Measurements from ENCODE around the gene SEPTIN10.

DNA sequence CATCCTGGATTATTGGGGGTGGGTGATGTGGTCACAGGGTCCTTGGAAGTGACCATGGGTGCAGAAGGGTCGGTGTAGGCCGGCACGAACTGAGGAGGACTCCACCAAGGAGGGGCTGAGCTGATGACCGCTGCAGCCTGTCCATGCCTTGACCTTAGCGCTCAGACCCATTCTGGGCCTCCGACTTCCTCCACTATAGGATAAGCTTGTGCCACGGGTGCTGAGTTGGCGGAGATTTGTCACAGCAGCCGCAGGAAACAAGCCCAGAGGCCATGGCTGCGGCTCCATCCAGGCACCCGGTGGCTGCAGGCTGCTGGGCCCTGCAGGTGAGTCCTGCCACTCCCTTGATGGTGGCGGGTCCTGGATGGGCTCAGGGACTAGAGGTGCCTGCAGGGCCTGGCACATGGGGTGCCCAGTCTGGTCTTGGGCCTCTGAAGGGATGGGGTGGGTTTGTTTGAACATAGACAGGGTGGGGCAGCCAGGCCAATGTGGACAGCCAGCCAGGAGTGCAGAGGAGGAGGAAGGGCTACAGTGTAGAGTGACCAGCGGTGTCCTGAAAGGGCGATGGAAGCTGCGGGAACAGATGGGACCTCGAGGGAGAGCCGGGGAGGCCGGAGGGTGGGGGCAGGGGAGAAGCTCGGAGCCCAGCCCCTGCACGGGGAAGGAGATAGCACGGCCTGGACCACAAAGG is 84.8 kb downstream of the SEPTIN10 start:
- TF ChIP-seq, protein P1, sequence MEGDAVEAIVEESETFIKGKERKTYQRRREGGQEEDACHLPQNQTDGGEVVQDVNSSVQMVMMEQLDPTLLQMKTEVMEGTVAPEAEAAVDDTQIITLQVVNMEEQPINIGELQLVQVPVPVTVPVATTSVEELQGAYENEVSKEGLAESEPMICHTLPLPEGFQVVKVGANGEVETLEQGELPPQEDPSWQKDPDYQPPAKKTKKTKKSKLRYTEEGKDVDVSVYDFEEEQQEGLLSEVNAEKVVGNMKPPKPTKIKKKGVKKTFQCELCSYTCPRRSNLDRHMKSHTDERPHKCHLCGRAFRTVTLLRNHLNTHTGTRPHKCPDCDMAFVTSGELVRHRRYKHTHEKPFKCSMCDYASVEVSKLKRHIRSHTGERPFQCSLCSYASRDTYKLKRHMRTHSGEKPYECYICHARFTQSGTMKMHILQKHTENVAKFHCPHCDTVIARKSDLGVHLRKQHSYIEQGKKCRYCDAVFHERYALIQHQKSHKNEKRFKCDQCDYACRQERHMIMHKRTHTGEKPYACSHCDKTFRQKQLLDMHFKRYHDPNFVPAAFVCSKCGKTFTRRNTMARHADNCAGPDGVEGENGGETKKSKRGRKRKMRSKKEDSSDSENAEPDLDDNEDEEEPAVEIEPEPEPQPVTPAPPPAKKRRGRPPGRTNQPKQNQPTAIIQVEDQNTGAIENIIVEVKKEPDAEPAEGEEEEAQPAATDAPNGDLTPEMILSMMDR (IDR thresholded peaks at IDR 0.05) = no peak
- no peak for TF ChIP-seq EZH2phosphoT487 (IDR thresholded peaks at IDR 0.05)

All from neural progenitor cell (in vitro differentiated cells).